Epithelial cell of esophagus (primary cell): ENCODE data around the gene ARHGAP28.

Experiments
- DNase-seq: peaks from one replicate; pipeline ENCODE4 v3.0.0; 2010; ENCODE audit warnings: low read depth
- H3K4me3 ChIP-seq: 2 replicates; pipeline ENCODE4 v1.5.1; 2011; ENCODE audit warnings: mild to moderate bottlenecking, low read length, control low read depth
- TF ChIP-seq, protein P1 (sequence below): IDR thresholded peaks from 2 replicates; pipeline ENCODE4 v1.5.1; 2011; ENCODE audit warnings: low read depth, mild to moderate bottlenecking, low read length, control low read depth, inconsistent platforms; ENCODE audit not compliant: insufficient read depth; ENCODE audit errors: missing control alignments

ARHGAP28 gene

DNA sequence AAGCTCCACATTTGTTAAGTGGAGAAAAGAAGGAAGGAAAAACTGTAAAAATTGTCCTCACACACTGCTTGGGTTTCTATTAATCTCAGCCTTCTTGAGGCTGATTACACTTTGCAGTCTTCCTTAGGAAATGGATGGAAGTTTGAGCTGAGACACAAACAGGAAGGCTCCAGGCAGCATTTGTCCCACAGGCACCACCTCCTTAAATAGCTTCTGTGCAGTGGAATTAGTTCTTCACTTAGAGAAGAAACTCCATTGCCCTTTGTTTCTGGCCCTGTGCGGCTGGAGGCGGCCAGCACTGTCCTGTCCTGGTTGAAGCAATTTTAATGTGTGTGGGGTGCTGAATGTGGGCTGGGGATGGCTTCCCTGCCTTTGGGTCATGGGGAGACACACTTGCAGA lies 44.3 kb downstream of the ARHGAP28 start:
- TF ChIP-seq, protein P1, sequence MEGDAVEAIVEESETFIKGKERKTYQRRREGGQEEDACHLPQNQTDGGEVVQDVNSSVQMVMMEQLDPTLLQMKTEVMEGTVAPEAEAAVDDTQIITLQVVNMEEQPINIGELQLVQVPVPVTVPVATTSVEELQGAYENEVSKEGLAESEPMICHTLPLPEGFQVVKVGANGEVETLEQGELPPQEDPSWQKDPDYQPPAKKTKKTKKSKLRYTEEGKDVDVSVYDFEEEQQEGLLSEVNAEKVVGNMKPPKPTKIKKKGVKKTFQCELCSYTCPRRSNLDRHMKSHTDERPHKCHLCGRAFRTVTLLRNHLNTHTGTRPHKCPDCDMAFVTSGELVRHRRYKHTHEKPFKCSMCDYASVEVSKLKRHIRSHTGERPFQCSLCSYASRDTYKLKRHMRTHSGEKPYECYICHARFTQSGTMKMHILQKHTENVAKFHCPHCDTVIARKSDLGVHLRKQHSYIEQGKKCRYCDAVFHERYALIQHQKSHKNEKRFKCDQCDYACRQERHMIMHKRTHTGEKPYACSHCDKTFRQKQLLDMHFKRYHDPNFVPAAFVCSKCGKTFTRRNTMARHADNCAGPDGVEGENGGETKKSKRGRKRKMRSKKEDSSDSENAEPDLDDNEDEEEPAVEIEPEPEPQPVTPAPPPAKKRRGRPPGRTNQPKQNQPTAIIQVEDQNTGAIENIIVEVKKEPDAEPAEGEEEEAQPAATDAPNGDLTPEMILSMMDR, result no peak
- no peak overlapping the region for H3K4me3 ChIP-seq
- DNase-seq, result no peak

DNA sequence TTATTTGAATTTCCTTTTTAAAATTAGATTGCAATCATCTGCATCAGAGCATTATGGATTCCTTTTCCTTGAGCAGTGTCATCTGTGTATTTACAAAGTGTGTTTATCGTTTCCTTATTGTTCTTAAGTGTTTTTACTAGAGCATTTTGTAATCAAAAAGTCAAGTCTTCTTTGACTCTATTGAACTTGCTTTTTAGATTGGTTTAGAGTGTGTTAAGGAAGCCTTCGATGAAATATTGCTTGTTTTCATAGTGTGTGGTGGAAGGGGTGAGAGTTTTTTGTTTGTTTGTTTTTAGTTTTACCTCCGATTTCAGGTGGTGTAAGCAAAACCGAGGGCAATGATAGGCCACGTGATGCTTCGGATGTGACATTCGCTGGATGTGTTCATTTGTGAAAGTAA lies 45.7 kb downstream of the ARHGAP28 start:
- no peak overlapping the region for H3K4me3 ChIP-seq
- no peak for DNase-seq
- TF ChIP-seq, protein P1, result no peak

DNA sequence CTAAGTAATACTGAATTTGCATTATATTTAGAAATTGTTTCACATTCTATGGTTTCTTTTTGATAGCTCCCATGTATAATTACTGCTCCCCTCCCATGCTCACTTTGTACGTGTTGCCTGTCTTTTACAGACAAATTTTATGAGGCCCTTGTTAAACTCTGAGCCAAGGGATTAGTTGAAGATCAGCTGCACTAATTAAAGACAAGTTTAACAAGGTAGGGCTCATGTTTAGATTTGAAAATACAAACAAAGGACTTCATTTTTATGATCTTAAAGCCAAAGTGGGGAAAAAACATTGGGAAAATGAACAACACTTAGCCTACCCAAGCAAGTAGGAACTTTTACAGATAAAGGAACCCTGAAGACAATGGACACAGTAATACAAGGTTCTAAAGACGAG lies 46.2 kb downstream of the ARHGAP28 start:
- no peak overlapping the region for H3K4me3 ChIP-seq
- TF ChIP-seq, protein P1, result no peak
- no peak for DNase-seq

DNA sequence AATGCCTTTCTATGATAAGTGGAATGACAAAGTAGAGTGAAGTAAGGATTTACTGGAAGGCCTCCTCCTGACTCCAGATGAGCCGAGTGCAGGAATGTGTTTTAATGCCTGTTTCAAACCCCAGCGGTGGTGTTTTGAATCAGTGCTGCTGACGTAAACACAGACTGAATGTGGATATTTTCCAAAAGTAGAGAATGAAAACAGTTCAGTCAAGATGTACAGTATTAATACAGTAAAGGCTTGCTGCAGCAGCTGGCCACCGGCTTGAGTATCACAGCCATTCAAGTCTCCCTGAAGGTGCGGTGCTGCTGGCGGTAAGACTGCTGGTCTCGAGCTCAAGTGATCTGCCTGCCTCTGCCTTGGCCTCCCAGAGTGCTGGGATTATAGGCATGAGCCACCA lies 46.7 kb downstream of the ARHGAP28 start:
- no peak overlapping the region for H3K4me3 ChIP-seq
- no peak for DNase-seq
- TF ChIP-seq, protein P1, result no peak

DNA sequence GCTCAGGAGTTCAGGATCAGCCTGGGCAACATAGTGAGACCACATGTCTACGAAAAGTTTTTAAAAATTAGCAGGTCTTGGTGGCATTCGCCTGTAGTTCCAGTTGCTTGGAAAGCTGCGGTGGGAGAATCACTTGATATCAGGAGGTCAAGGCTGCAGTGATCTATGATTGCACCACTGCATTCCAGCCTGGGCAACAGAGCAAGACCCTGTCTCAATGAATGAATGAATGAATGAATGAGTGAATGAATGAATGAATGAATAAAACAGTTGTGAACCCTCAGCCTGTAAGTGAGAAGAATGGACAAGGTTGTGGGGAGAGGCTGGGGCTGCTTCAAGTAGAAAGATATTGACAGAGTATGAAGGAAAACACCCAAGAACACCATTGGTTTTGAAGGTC lies 48.0 kb downstream of the ARHGAP28 start:
- TF ChIP-seq, protein P1, result no peak
- H3K4me3 ChIP-seq, result no peak overlapping the region
- DNase-seq, result no peak

DNA sequence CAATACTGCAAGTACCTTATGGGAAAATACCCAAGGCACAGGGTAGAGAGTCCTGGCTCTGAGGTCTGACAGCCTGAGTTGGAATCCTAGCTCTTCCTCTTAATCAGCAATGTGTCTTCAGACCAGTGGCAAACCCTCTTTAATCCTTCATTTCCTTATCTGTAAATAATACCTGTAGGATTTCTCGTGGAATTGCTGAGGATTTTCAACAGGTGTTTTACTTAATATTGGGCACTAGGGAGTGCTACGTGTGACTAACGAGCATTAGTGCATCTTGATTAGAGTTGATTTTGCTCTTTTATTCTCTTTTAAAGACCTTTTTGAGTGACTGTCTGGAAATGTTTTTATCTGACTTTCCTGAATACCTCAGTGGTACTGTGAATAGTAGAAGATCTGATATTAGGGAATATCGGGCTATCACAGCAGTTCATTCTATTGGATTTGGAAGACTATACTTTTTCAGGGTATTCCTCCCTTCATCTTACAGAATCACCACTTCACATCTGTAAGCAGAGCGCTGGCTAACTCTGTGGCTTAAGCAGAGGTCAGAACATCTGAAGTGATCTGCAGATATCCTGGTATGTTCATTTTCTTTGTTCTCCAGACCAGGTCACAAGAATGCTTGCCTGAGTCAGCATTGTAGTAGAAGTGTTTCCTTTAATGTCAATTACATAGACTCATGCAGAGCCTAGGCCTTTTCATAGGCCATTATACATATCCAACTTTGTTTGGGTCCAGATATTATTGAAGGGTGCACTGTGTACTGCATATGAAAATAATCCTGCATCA lies 49.1 kb downstream of the ARHGAP28 start:
- DNase-seq, result no peak
- no peak overlapping the region for H3K4me3 ChIP-seq
- TF ChIP-seq, protein P1, result no peak
